Activated CD8-positive, alpha-beta memory T cell treated with anti-CD3 and anti-CD28 coated beads, Interleukin-2, amount 50 U/mL, for 24 hours (primary cell): ENCODE measurements around the gene LGR6.

Experiments used
- DNase-seq: peaks from one replicate; pipeline ENCODE4 v3.0.0-alpha.2; 2020; ENCODE audit errors: extremely low read depth

LGR6 gene

GRCh38 chr1:202289009-202289408 is 95.4 kb downstream of the LGR6 start:
- no peak for DNase-seq

- DNase-seq: no peak
Observed at GRCh38 chr1:202291001-202291400, 97.4 kb downstream of the LGR6 start.

GRCh38 chr1:202291961-202292712 is 98.5 kb downstream of the LGR6 start:
- no peak for DNase-seq

- DNase-seq: no peak
Observed at GRCh38 chr1:202292773-202293172, 99.2 kb downstream of the LGR6 start.

- no peak for DNase-seq
Observed at GRCh38 chr1:202293569-202293968, 100.0 kb downstream of the LGR6 start.

DNA sequence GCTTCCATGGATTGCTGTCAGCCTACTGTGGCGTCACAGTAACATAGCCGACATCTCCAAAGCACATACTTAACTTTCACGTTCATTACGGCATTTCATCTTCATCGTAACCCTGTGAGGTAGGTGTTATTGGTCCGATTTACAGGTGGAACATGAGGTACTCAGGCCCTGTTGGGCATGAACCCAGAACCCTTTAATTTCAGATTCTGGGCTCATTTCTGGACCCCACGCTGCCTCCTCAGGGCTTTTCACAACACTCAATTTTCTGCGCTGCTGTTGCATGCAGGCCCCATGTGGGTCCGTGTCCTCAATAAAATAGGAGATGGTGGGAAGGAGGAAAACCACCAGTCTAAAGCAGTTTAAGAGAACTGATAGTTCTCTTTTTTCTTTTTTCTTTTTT is 108.6 kb downstream of the LGR6 start:
- DNase-seq: no peak

DNA sequence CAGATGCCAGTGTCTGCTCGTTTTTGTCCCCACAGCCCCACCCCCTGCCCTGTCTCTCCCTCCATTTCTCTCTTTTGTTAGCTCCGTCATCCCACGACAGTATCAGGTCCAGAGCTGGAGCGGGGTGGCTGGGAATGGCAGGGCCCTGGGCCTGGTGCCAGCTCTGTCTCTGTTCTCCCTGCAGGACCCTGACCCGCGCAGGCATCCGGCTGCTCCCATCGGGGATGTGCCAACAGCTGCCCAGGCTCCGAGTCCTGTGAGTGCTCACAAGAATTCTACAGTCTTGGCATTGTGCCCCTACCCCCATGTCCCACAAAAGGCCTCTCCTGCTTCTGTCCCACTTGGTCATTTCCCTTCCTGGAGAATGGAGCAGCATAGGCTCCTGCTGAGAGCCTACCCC is 110.8 kb downstream of the LGR6 start:
- DNase-seq: no peak

- no peak for DNase-seq
Observed at GRCh38 chr1:202305168-202305567, 111.6 kb downstream of the LGR6 start.

DNA sequence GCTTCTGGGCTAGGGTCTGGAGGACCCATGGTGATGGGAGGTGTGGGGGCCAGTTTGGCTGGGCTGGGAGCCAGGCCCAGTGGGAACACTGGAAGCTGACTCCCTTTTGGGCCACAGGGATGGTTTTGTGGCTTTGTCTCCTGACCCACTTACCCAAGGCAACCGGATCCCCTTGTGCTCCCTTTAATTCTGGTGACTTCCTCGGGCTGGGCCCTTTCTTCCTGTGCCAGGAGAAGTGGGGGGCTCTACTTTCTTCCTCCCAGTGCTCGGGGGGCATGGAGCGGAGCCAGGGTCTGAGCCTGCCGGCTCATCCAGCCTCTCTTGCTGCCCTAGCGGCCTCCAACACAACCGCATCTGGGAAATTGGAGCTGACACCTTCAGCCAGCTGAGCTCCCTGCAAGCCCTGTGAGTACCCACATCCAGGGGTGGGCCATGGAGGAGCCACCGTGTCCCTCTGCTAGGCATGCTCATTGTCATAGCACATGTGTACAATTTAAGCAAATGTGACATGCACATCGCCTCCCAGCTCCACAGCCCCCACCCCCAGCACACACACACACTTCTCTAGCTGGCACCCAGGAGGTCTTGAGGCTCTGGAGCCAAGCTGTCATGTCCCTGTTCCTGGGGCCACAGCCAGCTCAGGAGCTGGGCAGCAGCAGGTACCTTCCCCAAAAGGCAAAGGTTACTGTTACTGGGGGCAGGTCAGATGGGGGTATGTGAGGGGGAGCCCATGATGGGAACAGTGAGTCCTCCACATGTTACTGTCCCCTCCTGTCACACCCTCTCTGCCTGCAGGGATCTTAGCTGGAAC is 113.1 kb downstream of the LGR6 start:
- DNase-seq: no peak

DNA sequence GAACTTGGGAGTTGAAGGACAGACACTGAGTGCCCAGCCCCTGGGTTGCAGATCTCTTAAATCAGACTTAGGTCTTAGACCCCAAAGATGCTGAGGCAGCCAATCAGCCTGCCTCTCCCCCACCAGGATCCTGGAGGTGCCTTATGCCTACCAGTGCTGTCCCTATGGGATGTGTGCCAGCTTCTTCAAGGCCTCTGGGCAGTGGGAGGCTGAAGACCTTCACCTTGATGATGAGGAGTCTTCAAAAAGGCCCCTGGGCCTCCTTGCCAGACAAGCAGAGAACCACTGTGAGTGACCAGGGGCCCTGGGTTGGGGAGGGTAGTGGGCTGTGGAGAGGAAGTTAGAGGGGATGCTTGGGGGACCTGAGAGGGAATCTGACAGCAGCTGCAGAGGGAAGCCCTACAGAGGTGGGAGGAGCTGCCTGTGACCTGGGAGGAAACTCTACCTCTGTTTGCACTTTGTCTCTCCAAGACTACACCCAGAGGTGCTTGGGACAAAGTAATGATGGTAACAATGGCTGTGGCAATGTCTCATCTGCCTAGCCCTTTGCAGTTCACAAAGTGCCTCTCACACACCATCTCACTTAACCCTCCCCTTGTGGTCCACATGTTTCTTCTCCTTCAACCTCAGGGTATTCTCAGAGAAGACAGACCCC is 116.6 kb downstream of the LGR6 start:
- no peak for DNase-seq

- no peak for DNase-seq
Observed at GRCh38 chr1:202310746-202311145, 117.1 kb downstream of the LGR6 start.

DNA sequence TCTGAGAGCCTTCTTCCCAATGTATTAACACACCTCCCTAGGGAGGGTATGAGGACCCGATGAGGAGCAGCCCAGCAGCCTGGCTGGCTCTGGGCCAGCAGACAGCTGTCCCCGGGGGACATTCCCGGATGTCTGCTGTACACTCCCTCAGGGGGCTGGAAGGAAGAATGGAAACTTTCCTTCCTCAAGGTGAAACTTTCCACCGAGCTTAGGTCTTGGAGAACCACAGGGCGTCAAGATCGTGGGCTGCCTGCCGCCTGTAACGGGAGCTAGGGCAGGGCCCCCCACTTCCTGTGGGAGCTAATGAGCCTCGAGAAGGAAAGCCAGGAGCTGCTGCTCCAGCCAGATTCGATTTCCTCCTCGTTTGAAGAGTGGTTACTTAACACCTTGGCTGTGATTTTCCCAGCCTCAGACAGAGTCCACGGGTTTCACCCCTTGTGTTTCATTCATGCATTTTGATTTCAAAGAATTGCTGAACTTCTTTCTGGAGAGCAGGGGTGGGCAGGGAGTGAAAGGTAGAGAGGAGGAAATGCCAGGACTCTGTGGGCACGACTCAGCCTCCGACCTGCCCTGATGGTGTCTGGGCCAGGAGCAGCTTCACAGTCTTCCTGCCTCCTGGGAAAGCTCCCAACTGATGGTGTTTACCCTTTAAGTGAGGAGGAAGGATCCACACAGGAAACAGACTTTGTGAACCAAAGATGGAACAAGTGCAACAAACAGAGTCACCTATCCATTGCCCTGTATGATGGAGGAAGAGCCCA is 118.5 kb downstream of the LGR6 start:
- no peak for DNase-seq

GRCh38 chr1:202315576-202316168 is 122.1 kb downstream of the LGR6 start:
- peak; percentile 51 for DNase-seq

- DNase-seq: no peak
Observed at GRCh38 chr1:202316186-202316585, 122.6 kb downstream of the LGR6 start.

DNA sequence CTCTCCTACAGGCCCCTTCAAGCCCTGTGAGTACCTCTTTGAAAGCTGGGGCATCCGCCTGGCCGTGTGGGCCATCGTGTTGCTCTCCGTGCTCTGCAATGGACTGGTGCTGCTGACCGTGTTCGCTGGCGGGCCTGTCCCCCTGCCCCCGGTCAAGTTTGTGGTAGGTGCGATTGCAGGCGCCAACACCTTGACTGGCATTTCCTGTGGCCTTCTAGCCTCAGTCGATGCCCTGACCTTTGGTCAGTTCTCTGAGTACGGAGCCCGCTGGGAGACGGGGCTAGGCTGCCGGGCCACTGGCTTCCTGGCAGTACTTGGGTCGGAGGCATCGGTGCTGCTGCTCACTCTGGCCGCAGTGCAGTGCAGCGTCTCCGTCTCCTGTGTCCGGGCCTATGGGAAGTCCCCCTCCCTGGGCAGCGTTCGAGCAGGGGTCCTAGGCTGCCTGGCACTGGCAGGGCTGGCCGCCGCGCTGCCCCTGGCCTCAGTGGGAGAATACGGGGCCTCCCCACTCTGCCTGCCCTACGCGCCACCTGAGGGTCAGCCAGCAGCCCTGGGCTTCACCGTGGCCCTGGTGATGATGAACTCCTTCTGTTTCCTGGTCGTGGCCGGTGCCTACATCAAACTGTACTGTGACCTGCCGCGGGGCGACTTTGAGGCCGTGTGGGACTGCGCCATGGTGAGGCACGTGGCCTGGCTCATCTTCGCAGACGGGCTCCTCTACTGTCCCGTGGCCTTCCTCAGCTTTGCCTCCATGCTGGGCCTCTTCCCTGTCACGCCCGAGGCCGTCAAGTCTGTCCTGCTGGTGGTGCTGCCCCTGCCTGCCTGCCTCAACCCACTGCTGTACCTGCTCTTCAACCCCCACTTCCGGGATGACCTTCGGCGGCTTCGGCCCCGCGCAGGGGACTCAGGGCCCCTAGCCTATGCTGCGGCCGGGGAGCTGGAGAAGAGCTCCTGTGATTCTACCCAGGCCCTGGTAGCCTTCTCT is 124.6 kb downstream of the LGR6 start:
- no peak for DNase-seq

DNA sequence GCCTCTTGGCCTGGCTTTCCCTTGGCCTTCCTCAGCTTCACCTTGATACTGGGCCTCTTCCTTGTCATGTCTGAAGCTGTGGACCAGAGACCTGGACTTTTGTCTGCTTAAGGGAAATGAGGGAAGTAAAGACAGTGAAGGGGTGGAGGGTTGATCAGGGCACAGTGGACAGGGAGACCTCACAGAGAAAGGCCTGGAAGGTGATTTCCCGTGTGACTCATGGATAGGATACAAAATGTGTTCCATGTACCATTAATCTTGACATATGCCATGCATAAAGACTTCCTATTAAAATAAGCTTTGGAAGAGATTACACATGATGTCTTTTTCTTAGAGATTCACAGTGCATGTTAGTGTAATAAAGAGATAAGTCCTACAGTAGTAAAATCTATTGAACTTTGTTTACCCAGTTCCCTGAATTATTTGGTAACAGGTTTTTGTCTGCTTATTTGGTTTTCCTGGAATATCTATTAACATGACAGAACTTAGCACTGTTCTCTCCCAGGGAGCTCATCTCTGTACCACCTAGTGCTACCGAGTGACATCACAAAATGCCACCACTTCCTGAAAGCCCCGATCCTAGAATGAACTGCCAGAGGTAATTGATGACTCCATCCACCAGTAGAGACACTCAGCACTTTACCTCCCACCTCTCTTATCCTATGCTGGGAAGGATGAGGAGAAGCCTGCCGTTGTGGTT is 125.9 kb downstream of the LGR6 start:
- DNase-seq: no peak

DNA sequence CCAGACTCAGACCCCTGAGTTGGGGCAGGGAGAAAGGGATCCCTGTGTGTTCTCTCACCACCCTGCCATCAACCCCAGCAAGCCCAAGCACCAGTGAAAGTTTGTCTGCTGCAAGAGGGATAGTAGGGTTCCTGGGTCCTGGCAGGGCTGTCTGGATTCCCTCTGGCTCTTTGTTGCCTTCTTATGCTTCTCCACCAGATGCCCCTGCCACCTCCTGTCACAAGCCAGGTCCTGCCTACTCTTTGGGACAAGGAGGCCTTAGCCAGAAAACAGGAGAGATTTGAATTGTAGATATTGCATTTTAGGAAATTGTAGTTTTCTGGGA is 126.4 kb downstream of the LGR6 start:
- no peak for DNase-seq

GRCh38 chr1:202323731-202324130 is 130.1 kb downstream of the LGR6 start:
- no peak for DNase-seq

- DNase-seq: no peak
Observed at GRCh38 chr1:202324646-202325045, 131.0 kb downstream of the LGR6 start.

GRCh38 chr1:202329891-202330290 is 136.3 kb downstream of the LGR6 start:
- no peak for DNase-seq
